Umbilical cord (tissue), 2 donors: ENCODE results near the gene RALA. TPM values are rescaled to one million over a fixed set of nuclear protein-coding genes. Genes with fewer than 3 reads are reported as not detected.

Experiments
- DNase-seq: peaks from one replicate; pipeline ENCODE4 v3.0.0-alpha.2; 2015; ENCODE audit warnings: low spot score
- total RNA-seq: library from RNA; depleted of rRNA; stranded (reverse); fragments of >200 nt; gene quantifications from one replicate; pipeline ENCODE4 v1.2.3, GENCODE V29; 2014; ENCODE audit warnings: low replicate concordance; ENCODE audit not compliant: insufficient read depth

The RALA gene
- total RNA-seq, 1 donor from 2014 or later, result 7.5 TPM

GRCh38 chr7:39613577-39613976 is 9.8 kb upstream of the RALA start:
- no peak for DNase-seq

- DNase-seq, result no peak
These were observed 9.1 kb upstream of the RALA start for GRCh38 chr7:39614299-39614698.

GRCh38 chr7:39615350-39615975 is 7.9 kb upstream of the RALA start:
- DNase-seq, result no peak

GRCh38 chr7:39616138-39616537 is 7.2 kb upstream of the RALA start:
- no peak for DNase-seq

GRCh38 chr7:39617005-39617404 is 6.4 kb upstream of the RALA start:
- no peak for DNase-seq

GRCh38 chr7:39618868-39619267 is 4.5 kb upstream of the RALA start:
- no peak for DNase-seq

- DNase-seq, result no peak
These were observed 2.9 kb upstream of the RALA start for GRCh38 chr7:39620486-39620885.

- DNase-seq, result no peak
These were observed 2.1 kb upstream of the RALA start for GRCh38 chr7:39621261-39621660.

- no peak for DNase-seq
These were observed 1.5 kb upstream of the RALA start for GRCh38 chr7:39621784-39622411.

GRCh38 chr7:39622609-39623008 is 763 bp upstream of the RALA start:
- no peak for DNase-seq

GRCh38 chr7:39623732-39624441 is 515 bp downstream of the RALA start:
- peak; percentile 31 for DNase-seq

- peak; percentile 20 for DNase-seq
These were observed 1.1 kb downstream of the RALA start for GRCh38 chr7:39624442-39624807.

GRCh38 chr7:39624935-39625694 is 1.7 kb downstream of the RALA start:
- DNase-seq, result no peak

- no peak for DNase-seq
These were observed 8.4 kb downstream of the RALA start for GRCh38 chr7:39631736-39632308.

GRCh38 chr7:39633563-39634477 is 10.4 kb downstream of the RALA start:
- DNase-seq, result no peak

GRCh38 chr7:39634478-39634805 is 11.1 kb downstream of the RALA start:
- DNase-seq, result no peak

- DNase-seq, result no peak
These were observed 14.0 kb downstream of the RALA start for GRCh38 chr7:39637400-39637799.

GRCh38 chr7:39637963-39638485 is 14.7 kb downstream of the RALA start:
- DNase-seq, result no peak

- DNase-seq, result no peak
These were observed 19.5 kb downstream of the RALA start for GRCh38 chr7:39642896-39643295.

- DNase-seq, result no peak
These were observed 20.8 kb downstream of the RALA start for GRCh38 chr7:39644170-39644569.
